K562 (cell line): ENCODE measurements around the gene OR8B4. TPM values are rescaled to one million over a fixed set of nuclear protein-coding genes. Genes with fewer than 3 reads are reported as not detected.

Source experiments
- BACH1 ChIP-seq: fragments of 200-800 bp; sonication (Bioruptor generic); IDR thresholded peaks from 2 replicates; pipeline ENCODE4 v1.6.1; 2016; ENCODE audit warnings: missing genetic modification characterization, missing compliant biosample characterization
- CBFA2T3 ChIP-seq: fragments of 450-650 bp; IDR thresholded peaks from 2 replicates; pipeline ENCODE4 v1.6.1; 2017
- CBX2 ChIP-seq: fragments of 200-600 bp; sonication (generic); IDR thresholded peaks from one replicate; pipeline ENCODE4 v1.6.1; 2012; ENCODE audit warnings: mild to moderate bottlenecking, low read length, inconsistent platforms; ENCODE audit not compliant: insufficient read depth, poor library complexity, severe bottlenecking
- ESRRA ChIP-seq: fragments of 450-650 bp; IDR thresholded peaks from 2 replicates; pipeline ENCODE4 v1.6.1; 2014; ENCODE audit warnings: low read depth, mild to moderate bottlenecking, moderate library complexity, borderline replicate concordance
- KLF13 ChIP-seq: fragments of 450-650 bp; IDR thresholded peaks from 2 replicates; pipeline ENCODE4 v1.6.1; 2016; ENCODE audit warnings: missing genetic modification characterization, low read depth, mild to moderate bottlenecking, missing compliant biosample characterization, moderate library complexity, borderline replicate concordance
- MTA3 ChIP-seq: fragments of 450-650 bp; formaldehyde crosslinking; IDR thresholded peaks from 2 replicates; pipeline ENCODE4 v1.6.1; 2017; ENCODE audit warnings: mild to moderate bottlenecking, borderline replicate concordance
- NFE2L1 ChIP-seq: fragments of 450-650 bp; IDR thresholded peaks from 2 replicates; pipeline ENCODE4 v1.6.1; 2016; ENCODE audit warnings: missing genetic modification characterization, low read depth, mild to moderate bottlenecking, missing compliant biosample characterization, moderate library complexity, borderline replicate concordance
- PHF21A ChIP-seq: fragments of 450-650 bp; IDR thresholded peaks from 2 replicates; pipeline ENCODE4 v1.6.1; 2017; ENCODE audit warnings: low read depth, borderline replicate concordance
- SMARCB1 ChIP-seq: IDR thresholded peaks from 2 replicates; pipeline ENCODE4 v1.6.1; 2011; ENCODE audit warnings: improper control_type of control experiment, low read depth; ENCODE audit not compliant: insufficient read length
- TRIM24 ChIP-seq, 2 experiments: fragments of 450-650 bp; IDR thresholded peaks; 2 replicates each; pipeline ENCODE4 v1.6.1; 2016
- polyA plus RNA-seq, 8 experiments: library from polyadenylated mRNA; depleted of rRNA in 4 of 8; stranded (reverse) in 5 of 8; unstranded in 3 of 8; fragments of >200 nt; fragmentation: Nextera tagmentation in 2 of 8; fragmentation: Illumina TruSeq in 1 of 8; extraction: Ambion mirVana in 2 of 8; extraction: Trizol in 1 of 8; gene quantifications; 2 replicates each; pipeline versions ENCODE4 v1.2.1 to v1.2.3, GENCODE V29; 2011 to 2014; ENCODE audit warnings: inconsistent platforms in 1 of 8, missing spikeins in 1 of 8
- total RNA-seq, 7 experiments: library from RNA; depleted of rRNA in 6 of 7; stranded (reverse); fragments of >200 nt in 6 of 7; fragmentation: Illumina TruSeq in 2 of 7; extraction: Trizol in 2 of 7; gene quantifications; 2 replicates each; pipeline versions ENCODE4 v1.2.1 to v1.2.3, GENCODE V29; 2011 to 2021; ENCODE audit warnings: low replicate concordance in 1 of 7
- TF ChIP-seq, protein P1 (sequence below): sonication (generic); IDR thresholded peaks from 2 replicates; pipeline ENCODE4 v1.6.1; 2016
- TF ChIP-seq, protein P2 (sequence below), 2 experiments: fragments of 450-650 bp in 1 of 2; sonication (generic) in 1 of 2; formaldehyde crosslinking in 1 of 2; IDR thresholded peaks in 1 of 2; conservative IDR thresholded peaks in 1 of 2; 2 replicates each; pipeline versions ENCODE4 v1.6.1 to v1.8.1; 2016 to 2023; ENCODE audit warnings: mild to moderate bottlenecking in 2 of 2, moderate library complexity in 2 of 2, inconsistent platforms in 1 of 2, missing genetic modification reagents in 1 of 2
- TF ChIP-seq, protein P3 (sequence below), 2 experiments: fragments of 450-650 bp; formaldehyde crosslinking in 1 of 2; IDR thresholded peaks; 2 replicates each; pipeline versions ENCODE4 v1.4.0 to v1.6.1; 2014 to 2020; ENCODE audit warnings: mild to moderate bottlenecking in 2 of 2, borderline replicate concordance in 1 of 2, low read depth in 1 of 2
- TF ChIP-seq, protein P4 (sequence below): IDR thresholded peaks from 3 replicates; pipeline ENCODE4 v1.6.1; 2011; ENCODE audit warnings: borderline replicate concordance, mild to moderate bottlenecking, moderate library complexity; ENCODE audit not compliant: insufficient read length; ENCODE audit errors: extremely low read depth

Gene OR8B4
- total and polyA plus RNA-seq, 9 of the 15 experiments (the other 6 are each of a cell fraction or from before 2014, with no cell fraction given): not detected

DNA sequence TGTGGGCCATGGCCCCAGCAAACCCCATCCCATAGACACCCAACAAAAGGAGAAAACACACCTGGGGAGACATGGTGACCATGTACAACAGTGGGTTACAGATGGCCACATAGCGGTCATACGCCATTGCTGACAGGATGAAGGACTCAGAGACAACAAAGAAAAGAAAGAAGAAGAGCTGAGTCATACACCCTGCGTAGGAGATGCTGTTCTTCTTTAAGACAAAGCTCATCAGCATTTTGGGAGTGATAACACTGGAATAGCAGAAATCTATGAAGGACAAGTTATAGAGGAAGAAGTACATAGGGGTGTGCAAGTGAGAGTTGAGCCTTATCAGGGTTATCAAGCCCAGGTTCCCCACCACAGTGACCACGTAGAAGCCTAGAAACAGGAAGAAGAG lies 15.9 kb upstream of the OR8B4 start (continued):
- TF ChIP-seq BACH1 (tag) (peak; percentile 84), PHF21A (no peak), CBFA2T3 (peak; percentile 47), SMARCB1 (no peak), ESRRA (peak; percentile 54; the same call in 1 of the 2 replicates), KLF13 (tag) (no peak), TRIM24 (IDR thresholded peaks at IDR 0.05) (peak in 1 of 2 experiments; percentile 47; a peak in 1 of 4 replicates), NFE2L1 (tag) (peak; percentile 77), CBX2 (no peak), MTA3 (no peak)
- TF ChIP-seq, protein P1, sequence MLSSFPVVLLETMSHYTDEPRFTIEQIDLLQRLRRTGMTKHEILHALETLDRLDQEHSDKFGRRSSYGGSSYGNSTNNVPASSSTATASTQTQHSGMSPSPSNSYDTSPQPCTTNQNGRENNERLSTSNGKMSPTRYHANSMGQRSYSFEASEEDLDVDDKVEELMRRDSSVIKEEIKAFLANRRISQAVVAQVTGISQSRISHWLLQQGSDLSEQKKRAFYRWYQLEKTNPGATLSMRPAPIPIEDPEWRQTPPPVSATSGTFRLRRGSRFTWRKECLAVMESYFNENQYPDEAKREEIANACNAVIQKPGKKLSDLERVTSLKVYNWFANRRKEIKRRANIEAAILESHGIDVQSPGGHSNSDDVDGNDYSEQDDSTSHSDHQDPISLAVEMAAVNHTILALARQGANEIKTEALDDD: no peak
- TF ChIP-seq, protein P2, sequence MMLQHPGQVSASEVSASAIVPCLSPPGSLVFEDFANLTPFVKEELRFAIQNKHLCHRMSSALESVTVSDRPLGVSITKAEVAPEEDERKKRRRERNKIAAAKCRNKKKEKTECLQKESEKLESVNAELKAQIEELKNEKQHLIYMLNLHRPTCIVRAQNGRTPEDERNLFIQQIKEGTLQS (IDR thresholded peaks at IDR 0.05): peak; percentile 46; the same call in 1 of the 2 replicates
- TF ChIP-seq, protein P2 (CRISPR knock-in tag; conservative IDR thresholded peaks at IDR 0.05): no peak
- TF ChIP-seq, protein P3, sequence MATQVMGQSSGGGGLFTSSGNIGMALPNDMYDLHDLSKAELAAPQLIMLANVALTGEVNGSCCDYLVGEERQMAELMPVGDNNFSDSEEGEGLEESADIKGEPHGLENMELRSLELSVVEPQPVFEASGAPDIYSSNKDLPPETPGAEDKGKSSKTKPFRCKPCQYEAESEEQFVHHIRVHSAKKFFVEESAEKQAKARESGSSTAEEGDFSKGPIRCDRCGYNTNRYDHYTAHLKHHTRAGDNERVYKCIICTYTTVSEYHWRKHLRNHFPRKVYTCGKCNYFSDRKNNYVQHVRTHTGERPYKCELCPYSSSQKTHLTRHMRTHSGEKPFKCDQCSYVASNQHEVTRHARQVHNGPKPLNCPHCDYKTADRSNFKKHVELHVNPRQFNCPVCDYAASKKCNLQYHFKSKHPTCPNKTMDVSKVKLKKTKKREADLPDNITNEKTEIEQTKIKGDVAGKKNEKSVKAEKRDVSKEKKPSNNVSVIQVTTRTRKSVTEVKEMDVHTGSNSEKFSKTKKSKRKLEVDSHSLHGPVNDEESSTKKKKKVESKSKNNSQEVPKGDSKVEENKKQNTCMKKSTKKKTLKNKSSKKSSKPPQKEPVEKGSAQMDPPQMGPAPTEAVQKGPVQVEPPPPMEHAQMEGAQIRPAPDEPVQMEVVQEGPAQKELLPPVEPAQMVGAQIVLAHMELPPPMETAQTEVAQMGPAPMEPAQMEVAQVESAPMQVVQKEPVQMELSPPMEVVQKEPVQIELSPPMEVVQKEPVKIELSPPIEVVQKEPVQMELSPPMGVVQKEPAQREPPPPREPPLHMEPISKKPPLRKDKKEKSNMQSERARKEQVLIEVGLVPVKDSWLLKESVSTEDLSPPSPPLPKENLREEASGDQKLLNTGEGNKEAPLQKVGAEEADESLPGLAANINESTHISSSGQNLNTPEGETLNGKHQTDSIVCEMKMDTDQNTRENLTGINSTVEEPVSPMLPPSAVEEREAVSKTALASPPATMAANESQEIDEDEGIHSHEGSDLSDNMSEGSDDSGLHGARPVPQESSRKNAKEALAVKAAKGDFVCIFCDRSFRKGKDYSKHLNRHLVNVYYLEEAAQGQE (IDR thresholded peaks at IDR 0.05; ENCODE audit: borderline replicate concordance): no peak
- TF ChIP-seq, protein P3 (CRISPR knock-in tag; IDR thresholded peaks at IDR 0.05; ENCODE audit: low read depth): no peak
- TF ChIP-seq, protein P4, sequence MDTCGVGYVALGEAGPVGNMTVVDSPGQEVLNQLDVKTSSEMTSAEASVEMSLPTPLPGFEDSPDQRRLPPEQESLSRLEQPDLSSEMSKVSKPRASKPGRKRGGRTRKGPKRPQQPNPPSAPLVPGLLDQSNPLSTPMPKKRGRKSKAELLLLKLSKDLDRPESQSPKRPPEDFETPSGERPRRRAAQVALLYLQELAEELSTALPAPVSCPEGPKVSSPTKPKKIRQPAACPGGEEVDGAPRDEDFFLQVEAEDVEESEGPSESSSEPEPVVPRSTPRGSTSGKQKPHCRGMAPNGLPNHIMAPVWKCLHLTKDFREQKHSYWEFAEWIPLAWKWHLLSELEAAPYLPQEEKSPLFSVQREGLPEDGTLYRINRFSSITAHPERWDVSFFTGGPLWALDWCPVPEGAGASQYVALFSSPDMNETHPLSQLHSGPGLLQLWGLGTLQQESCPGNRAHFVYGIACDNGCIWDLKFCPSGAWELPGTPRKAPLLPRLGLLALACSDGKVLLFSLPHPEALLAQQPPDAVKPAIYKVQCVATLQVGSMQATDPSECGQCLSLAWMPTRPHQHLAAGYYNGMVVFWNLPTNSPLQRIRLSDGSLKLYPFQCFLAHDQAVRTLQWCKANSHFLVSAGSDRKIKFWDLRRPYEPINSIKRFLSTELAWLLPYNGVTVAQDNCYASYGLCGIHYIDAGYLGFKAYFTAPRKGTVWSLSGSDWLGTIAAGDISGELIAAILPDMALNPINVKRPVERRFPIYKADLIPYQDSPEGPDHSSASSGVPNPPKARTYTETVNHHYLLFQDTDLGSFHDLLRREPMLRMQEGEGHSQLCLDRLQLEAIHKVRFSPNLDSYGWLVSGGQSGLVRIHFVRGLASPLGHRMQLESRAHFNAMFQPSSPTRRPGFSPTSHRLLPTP: no peak
